DND-41 (cell line): ENCODE measurements around the gene CTSA.

Experiments
- EZH2 ChIP-seq: IDR thresholded peaks from 3 replicates; pipeline ENCODE4 v1.6.1; 2012; ENCODE audit warnings: borderline replicate concordance, low read depth, mild to moderate bottlenecking, moderate library complexity, low read length, inconsistent platforms; ENCODE audit not compliant: severe bottlenecking
- TF ChIP-seq, protein P1 (sequence below): IDR thresholded peaks from 2 replicates; pipeline ENCODE4 v1.5.1; 2012; ENCODE audit warnings: borderline replicate concordance, low read length, moderate library complexity, mild to moderate bottlenecking; ENCODE audit not compliant: poor library complexity, severe bottlenecking; ENCODE audit errors: extremely low read depth

DNA sequence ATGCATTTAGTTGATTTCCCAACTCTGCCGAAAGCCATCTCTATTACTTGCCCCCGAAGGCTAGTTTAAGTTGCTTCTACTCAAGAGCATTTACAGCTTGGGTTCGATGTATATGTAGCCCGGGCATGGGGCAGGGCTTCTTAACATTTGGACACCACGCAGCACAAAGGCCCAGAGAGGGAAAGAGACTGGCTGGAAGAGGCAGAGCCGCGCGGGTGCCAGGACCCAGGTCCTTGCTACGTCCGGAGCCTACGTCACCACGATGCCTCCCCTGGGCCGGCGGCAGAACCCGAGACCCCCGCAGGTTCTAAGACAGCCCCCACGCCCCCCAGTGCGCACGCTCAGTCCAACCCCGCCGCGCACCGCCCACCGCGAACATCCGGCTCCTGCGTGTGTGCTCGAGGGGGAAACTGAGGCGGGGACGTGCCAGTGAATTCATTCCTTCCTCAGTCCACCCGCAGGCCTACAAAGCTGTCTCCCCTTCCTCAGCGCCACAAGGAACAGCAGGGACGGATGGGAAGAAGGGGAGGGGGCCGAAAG lies 43.0 kb downstream of the CTSA start:
- TF ChIP-seq, protein P1, sequence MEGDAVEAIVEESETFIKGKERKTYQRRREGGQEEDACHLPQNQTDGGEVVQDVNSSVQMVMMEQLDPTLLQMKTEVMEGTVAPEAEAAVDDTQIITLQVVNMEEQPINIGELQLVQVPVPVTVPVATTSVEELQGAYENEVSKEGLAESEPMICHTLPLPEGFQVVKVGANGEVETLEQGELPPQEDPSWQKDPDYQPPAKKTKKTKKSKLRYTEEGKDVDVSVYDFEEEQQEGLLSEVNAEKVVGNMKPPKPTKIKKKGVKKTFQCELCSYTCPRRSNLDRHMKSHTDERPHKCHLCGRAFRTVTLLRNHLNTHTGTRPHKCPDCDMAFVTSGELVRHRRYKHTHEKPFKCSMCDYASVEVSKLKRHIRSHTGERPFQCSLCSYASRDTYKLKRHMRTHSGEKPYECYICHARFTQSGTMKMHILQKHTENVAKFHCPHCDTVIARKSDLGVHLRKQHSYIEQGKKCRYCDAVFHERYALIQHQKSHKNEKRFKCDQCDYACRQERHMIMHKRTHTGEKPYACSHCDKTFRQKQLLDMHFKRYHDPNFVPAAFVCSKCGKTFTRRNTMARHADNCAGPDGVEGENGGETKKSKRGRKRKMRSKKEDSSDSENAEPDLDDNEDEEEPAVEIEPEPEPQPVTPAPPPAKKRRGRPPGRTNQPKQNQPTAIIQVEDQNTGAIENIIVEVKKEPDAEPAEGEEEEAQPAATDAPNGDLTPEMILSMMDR: no peak
- no peak for TF ChIP-seq EZH2
